ENCODE data around the gene PKN1. TPM values are rescaled to one million over a fixed set of nuclear protein-coding genes. Genes with fewer than 3 reads are reported as not detected.

PKN1 gene
- total RNA-seq, 1 donor from 2014 or later, result 68.3 TPM

DNA sequence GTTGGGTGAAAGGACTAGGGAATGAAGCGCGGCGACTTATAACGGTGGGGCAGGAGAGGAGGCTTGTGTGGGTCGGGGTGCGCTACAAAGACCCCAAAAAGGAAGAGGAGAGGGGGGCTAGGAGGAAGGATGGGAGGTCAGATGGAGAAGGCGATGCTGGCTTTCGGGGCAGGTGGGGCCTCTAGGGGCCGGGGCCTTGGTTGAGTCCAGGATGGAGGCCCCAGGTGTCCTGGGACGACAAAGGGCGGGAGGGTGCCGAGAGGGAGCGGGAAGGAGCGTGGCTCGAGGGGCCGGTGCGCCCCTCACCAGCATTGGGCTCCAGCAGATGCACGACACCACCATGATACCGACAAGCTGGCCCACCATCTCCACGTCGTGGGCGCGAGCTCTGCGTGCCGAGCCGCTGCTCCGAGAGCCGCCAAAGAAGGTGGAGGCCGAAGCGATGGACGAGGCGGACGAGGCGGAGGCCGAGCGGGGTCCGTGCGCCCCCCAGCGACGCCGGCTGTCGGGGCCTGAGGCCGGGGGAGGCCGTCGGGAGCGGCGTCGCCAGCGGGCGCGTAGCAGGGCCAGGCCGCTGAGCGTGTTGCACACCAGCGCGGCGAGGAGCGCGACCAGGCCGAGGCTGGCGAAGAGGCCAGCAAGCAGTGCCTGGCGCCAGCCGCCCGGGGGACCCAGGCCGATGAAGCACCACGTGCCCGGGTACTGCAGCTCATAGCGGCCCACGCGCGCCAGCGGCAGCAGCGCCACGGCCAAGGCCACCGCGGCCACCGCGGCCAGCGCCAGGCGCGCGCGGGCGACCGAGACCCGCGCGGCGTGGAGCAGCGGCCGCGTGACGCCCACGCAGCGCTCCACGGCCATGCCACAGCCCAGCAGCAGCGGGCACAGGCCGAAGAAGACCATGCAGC, 40.2 kb downstream of the PKN1 start:
- Mint-ChIP-seq H3K4me1 (ENCODE audit: low read depth, unreplicated experiment) (peaks cover 10% of the 10 kb centered on the region), H3K27ac (ENCODE audit: unreplicated experiment) (no peak overlapping the region), H3K9me3 (ENCODE audit: unreplicated experiment) (no peaks in the 10 kb centered on the region), H3K36me3 (ENCODE audit: low read depth, unreplicated experiment) (peaks cover 2% of the 10 kb centered on the region), H3K27me3 (ENCODE audit: low read depth, unreplicated experiment) (no peaks in the 10 kb centered on the region), H3K4me3 (ENCODE audit: unreplicated experiment) (no peak overlapping the region)
- Histone ChIP-seq H3K4me3 (ENCODE audit: insufficient read depth, low read depth, low read length) (no peak overlapping the region), H3K36me3 (ENCODE audit: insufficient read depth, low read length) (no peaks in the 10 kb centered on the region), H4K20me1 (ENCODE audit: insufficient read depth, low read length) (peaks cover 38% of the 10 kb centered on the region), H3K27ac (ENCODE audit: low read depth, low read length) (no peak overlapping the region), H3K27me3 (ENCODE audit: insufficient read depth, low read length) (peaks cover 11% of the 10 kb centered on the region), H3K79me2 (ENCODE audit: insufficient read depth, low read length) (no peaks in the 10 kb centered on the region), H3K9ac (ENCODE audit: low read length) (no peak overlapping the region), H3K4me2 (ENCODE audit: low read length) (peak overlapping the region; percentile 60), H3K9me3 (ENCODE audit: insufficient read depth, low read depth, low read length) (no peaks in the 10 kb centered on the region), H3K4me1 (ENCODE audit: insufficient read depth, low read length) (peaks cover 12% of the 10 kb centered on the region), H2AFZ (ENCODE audit: low read depth, low read length) (no peak overlapping the region)
- TF ChIP-seq EZH2 (IDR thresholded peaks at IDR 0.05; ENCODE audit: insufficient read depth, low read length), result no peak
- FAIRE-seq (no peak), DNase-seq (ENCODE audit: low read depth) (no peak)

DNA sequence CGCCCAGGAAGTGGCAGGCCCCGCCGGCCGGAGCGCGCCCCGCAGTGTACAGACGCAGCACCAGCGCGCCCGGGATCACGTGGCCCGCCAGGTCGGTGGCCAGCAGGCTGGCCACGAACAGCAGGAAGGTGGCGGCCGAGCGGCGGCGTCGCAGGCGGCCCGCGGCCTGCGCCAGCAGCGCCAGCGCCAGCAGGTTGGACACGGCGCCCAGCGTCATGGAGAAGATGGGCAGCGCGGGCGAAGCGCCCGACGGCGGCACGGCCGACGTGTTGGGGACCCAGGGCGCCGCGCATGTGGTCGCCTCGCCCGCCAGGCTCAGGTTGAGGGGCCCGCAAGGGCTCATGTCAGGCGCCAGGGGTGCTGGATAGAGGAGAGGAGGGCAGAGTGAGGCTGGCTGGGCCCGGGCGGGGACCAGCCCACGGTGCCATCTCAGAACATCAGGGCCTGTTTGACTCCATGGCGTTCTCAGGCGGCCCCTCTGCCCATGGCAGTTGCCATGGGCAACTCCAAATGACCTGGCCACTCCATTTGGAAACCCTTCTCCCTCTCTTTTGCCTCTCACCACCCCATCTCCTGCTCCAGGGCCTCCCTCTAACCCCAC, 41.0 kb downstream of the PKN1 start:
- Histone ChIP-seq H3K9me3 (ENCODE audit: insufficient read depth, low read depth, low read length) (no peaks in the 10 kb centered on the region), H3K27me3 (ENCODE audit: insufficient read depth, low read length) (peaks cover 11% of the 10 kb centered on the region), H3K9ac (ENCODE audit: low read length) (no peak overlapping the region), H3K4me2 (ENCODE audit: low read length) (peak overlapping the region; percentile 60), H2AFZ (ENCODE audit: low read depth, low read length) (no peak overlapping the region), H3K4me3 (ENCODE audit: insufficient read depth, low read depth, low read length) (no peak overlapping the region), H3K79me2 (ENCODE audit: insufficient read depth, low read length) (no peaks in the 10 kb centered on the region), H3K36me3 (ENCODE audit: insufficient read depth, low read length) (peaks cover 5% of the 10 kb centered on the region), H3K4me1 (ENCODE audit: insufficient read depth, low read length) (peaks cover 12% of the 10 kb centered on the region), H3K27ac (ENCODE audit: low read depth, low read length) (no peak overlapping the region), H4K20me1 (ENCODE audit: insufficient read depth, low read length) (peaks cover 38% of the 10 kb centered on the region)
- Mint-ChIP-seq H3K27me3 (ENCODE audit: low read depth, unreplicated experiment) (no peaks in the 10 kb centered on the region), H3K27ac (ENCODE audit: unreplicated experiment) (peak overlapping the region; percentile 18), H3K36me3 (ENCODE audit: low read depth, unreplicated experiment) (peaks cover 2% of the 10 kb centered on the region), H3K4me1 (ENCODE audit: low read depth, unreplicated experiment) (peaks cover 10% of the 10 kb centered on the region), H3K9me3 (ENCODE audit: unreplicated experiment) (no peaks in the 10 kb centered on the region), H3K4me3 (ENCODE audit: unreplicated experiment) (no peak overlapping the region)
- no peak for TF ChIP-seq EZH2 (IDR thresholded peaks at IDR 0.05; ENCODE audit: insufficient read depth, low read length)
- TF ChIP-seq, protein P1, sequence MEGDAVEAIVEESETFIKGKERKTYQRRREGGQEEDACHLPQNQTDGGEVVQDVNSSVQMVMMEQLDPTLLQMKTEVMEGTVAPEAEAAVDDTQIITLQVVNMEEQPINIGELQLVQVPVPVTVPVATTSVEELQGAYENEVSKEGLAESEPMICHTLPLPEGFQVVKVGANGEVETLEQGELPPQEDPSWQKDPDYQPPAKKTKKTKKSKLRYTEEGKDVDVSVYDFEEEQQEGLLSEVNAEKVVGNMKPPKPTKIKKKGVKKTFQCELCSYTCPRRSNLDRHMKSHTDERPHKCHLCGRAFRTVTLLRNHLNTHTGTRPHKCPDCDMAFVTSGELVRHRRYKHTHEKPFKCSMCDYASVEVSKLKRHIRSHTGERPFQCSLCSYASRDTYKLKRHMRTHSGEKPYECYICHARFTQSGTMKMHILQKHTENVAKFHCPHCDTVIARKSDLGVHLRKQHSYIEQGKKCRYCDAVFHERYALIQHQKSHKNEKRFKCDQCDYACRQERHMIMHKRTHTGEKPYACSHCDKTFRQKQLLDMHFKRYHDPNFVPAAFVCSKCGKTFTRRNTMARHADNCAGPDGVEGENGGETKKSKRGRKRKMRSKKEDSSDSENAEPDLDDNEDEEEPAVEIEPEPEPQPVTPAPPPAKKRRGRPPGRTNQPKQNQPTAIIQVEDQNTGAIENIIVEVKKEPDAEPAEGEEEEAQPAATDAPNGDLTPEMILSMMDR (IDR thresholded peaks at IDR 0.05; ENCODE audit: insufficient read depth, low read depth, low read length), result no peak
- DNase-seq (ENCODE audit: low read depth) (no peak), FAIRE-seq (no peak)

DNA sequence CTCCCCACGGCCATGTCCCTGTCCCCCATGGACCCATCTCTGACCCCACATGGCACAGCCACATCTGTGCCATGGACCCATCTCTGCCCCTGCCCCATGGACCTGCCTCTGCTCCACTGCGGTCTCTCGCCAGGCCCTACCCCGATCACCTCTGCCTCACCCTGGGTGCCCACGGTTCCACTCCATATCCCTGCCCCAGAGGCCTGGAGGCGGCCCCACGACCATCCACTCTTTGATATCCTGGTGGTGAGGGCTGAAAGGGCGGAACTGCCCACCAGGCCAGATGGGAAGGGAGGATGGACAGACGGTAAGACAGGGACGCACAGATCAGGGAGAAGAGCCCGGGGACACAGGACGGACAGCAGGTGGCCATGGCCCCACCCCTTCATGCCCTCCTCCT, 41.7 kb downstream of the PKN1 start:
- Histone ChIP-seq H3K4me2 (ENCODE audit: low read length) (peak overlapping the region; percentile 58), H2AFZ (ENCODE audit: low read depth, low read length) (no peak overlapping the region), H3K9me3 (ENCODE audit: insufficient read depth, low read depth, low read length) (no peaks in the 10 kb centered on the region), H3K4me1 (ENCODE audit: insufficient read depth, low read length) (peaks cover 12% of the 10 kb centered on the region), H3K36me3 (ENCODE audit: insufficient read depth, low read length) (peaks cover 5% of the 10 kb centered on the region), H3K27me3 (ENCODE audit: insufficient read depth, low read length) (peaks cover 11% of the 10 kb centered on the region), H3K9ac (ENCODE audit: low read length) (no peak overlapping the region), H3K27ac (ENCODE audit: low read depth, low read length) (no peak overlapping the region), H4K20me1 (ENCODE audit: insufficient read depth, low read length) (peaks cover 44% of the 10 kb centered on the region), H3K4me3 (ENCODE audit: insufficient read depth, low read depth, low read length) (peak overlapping the region; percentile 33), H3K79me2 (ENCODE audit: insufficient read depth, low read length) (no peaks in the 10 kb centered on the region)
- H3K27me3 Mint-ChIP-seq (ENCODE audit: low read depth, unreplicated experiment), result no peaks in the 10 kb centered on the region
- H3K27ac Mint-ChIP-seq (ENCODE audit: unreplicated experiment), result no peak overlapping the region
- DNase-seq (ENCODE audit: low read depth), result no peak
- no peaks in the 10 kb centered on the region for H3K9me3 Mint-ChIP-seq (ENCODE audit: unreplicated experiment)
- H3K36me3 Mint-ChIP-seq (ENCODE audit: low read depth, unreplicated experiment), result peaks cover 2% of the 10 kb centered on the region
- peaks cover 10% of the 10 kb centered on the region for H3K4me1 Mint-ChIP-seq (ENCODE audit: low read depth, unreplicated experiment)
- TF ChIP-seq, protein P1 (IDR thresholded peaks at IDR 0.05; ENCODE audit: insufficient read depth, low read depth, low read length), result no peak
- peak overlapping the region; percentile 50 for H3K4me3 Mint-ChIP-seq (ENCODE audit: unreplicated experiment)
- FAIRE-seq, result no peak
